Smooth muscle cell (in vitro differentiated cells): ENCODE measurements around the gene CDK8. TPM values are rescaled to one million over a fixed set of nuclear protein-coding genes. Genes with fewer than 3 reads are reported as not detected.

Source experiments
- DNase-seq: peaks from one replicate; lab custom pipeline; 2025; ENCODE audit not compliant: unreplicated experiment; lab: John Stamatoyannopoulos, UW
- H2AFZ ChIP-seq: fragments of 200-600 bp; sonication (generic); 2 replicates; pipeline ENCODE4 v1.6.0; 2016; ENCODE audit warnings: antibody characterized with exemption, low read depth, mild to moderate bottlenecking
- H3F3A ChIP-seq: fragments of 200-600 bp; sonication (generic); 2 replicates; pipeline ENCODE4 v1.6.0; 2017; ENCODE audit warnings: antibody characterized with exemption, low read depth
- H3K27ac ChIP-seq: fragments of 200-600 bp; sonication (generic); 2 replicates; pipeline ENCODE4 v1.5.1; 2016; ENCODE audit warnings: low read depth, mild to moderate bottlenecking
- H3K27me3 ChIP-seq: fragments of 200-600 bp; sonication (generic); 2 replicates; pipeline ENCODE4 v1.6.1; 2016; ENCODE audit warnings: low read depth, mild to moderate bottlenecking
- H3K36me3 ChIP-seq: fragments of 200-600 bp; sonication (generic); 2 replicates; pipeline ENCODE4 v1.5.1; 2016; ENCODE audit warnings: low read depth
- H3K4me1 ChIP-seq: fragments of 200-600 bp; sonication (generic); 2 replicates; pipeline ENCODE4 v1.5.1; 2016; ENCODE audit warnings: low read depth
- H3K4me2 ChIP-seq: fragments of 200-600 bp; sonication (generic); 2 replicates; pipeline ENCODE4 v1.6.0; 2016; ENCODE audit warnings: mild to moderate bottlenecking
- H3K4me3 ChIP-seq: fragments of 200-600 bp; sonication (generic); 2 replicates; pipeline ENCODE4 v1.5.1; 2016; ENCODE audit warnings: mild to moderate bottlenecking
- H3K79me2 ChIP-seq: fragments of 200-600 bp; sonication (generic); 2 replicates; pipeline ENCODE4 v1.6.0; 2016; ENCODE audit warnings: low read depth, mild to moderate bottlenecking
- H3K9ac ChIP-seq: fragments of 200-600 bp; sonication (generic); 2 replicates; pipeline ENCODE4 v1.6.0; 2016; ENCODE audit warnings: low read depth
- H3K9me3 ChIP-seq: fragments of 200-600 bp; sonication (generic); replicated peaks from 2 replicates; pipeline ENCODE4 v1.5.1; 2016; ENCODE audit warnings: low read depth
- H4K20me1 ChIP-seq: fragments of 200-600 bp; sonication (generic); 2 replicates; pipeline ENCODE4 v1.6.0; 2016; ENCODE audit warnings: low read depth
- CTCF ChIP-seq: fragments of 200-600 bp; sonication (generic); IDR thresholded peaks from 2 replicates; pipeline ENCODE4 v1.5.1; 2017; ENCODE audit warnings: borderline replicate concordance, mild to moderate bottlenecking, antibody characterized with exemption; ENCODE audit not compliant: insufficient read depth, poor library complexity, severe bottlenecking
- WGBS: methylation state at CpG from one replicate; pipeline ENCODE4 v1.1.7; 2016; ENCODE audit warnings: low lambda C conversion rate; 5-methylcytosine and 5-hydroxymethylcytosine counted together
- polyA plus RNA-seq: library from polyadenylated mRNA; unstranded; fragments of >200 nt; fragmentation: Nextera tagmentation; extraction: Ambion mirVana; gene quantifications from 2 replicates; pipeline ENCODE4 v1.2.1, GENCODE V29; 2016
- total RNA-seq: library from RNA; depleted of rRNA; stranded (reverse); fragments of >200 nt; gene quantifications from 2 replicates; pipeline ENCODE4 v1.2.3, GENCODE V29; 2014

Gene CDK8
- total and polyA plus RNA-seq, 2 experiments from 2014 or later: 12.6 to 45.4 TPM

DNA sequence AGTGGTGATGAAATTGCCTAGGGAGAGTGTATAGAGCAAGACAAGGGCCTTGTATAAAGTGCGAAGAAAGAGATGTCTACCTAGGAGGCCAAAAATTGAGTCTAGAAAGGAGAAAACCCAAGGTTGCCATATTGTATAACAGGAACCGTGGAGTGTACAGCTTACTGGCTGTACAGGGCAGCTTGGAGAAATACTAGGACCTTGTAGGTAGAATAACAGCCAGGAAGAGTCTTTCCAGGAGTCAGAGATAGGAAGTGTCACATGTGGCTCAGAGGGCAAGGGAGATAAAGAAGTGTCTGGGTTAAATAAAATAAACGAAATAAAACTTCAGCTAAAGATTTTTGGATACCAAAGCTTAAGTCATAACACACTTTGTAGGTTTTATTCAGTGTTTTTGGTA is 12.4 kb downstream of the CDK8 start:
- H3K4me3 ChIP-seq: no peak overlapping the region
- H3K27ac ChIP-seq: no peak overlapping the region
- H3K27me3 ChIP-seq: no peaks in the 10 kb centered on the region
- no peak for DNase-seq
- peaks cover 89% of the 10 kb centered on the region for H4K20me1 ChIP-seq
- H3K36me3 ChIP-seq: no peaks in the 10 kb centered on the region
- no peaks in the 10 kb centered on the region for H3K4me1 ChIP-seq
- no peak overlapping the region for H3K9ac ChIP-seq
- no peak overlapping the region for H2AFZ ChIP-seq
- TF ChIP-seq CTCF: no peak
- H3K79me2 ChIP-seq: peaks cover 98% of the 10 kb centered on the region
- H3F3A ChIP-seq: no peaks in the 10 kb centered on the region
- no peak overlapping the region for H3K4me2 ChIP-seq
- WGBS: 89% methylated on average over 3 of the region's 3 CpGs
- H3K9me3 ChIP-seq: no peaks in the 10 kb centered on the region

DNA sequence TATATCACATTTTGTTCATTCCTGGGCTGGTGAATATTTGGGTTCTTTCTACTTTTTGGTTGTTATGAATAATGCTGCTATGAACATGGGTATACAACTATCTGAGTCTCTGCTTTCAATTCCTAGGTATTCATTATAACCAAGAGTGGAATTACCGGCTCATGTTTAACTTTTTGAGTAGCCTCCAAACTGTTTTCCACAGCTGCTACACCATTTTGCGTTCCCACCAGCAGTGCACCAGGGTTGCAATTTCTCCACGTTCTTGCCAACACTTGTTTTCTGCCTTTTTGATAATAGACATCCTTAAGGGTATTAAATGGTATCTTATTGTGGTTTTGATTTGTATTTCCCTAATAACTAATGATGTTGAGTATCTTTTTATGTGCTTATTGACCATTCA is 16.8 kb downstream of the CDK8 start:
- no peak for DNase-seq
- Histone ChIP-seq H3K36me3 (no peaks in the 10 kb centered on the region), H3K79me2 (peaks cover 98% of the 10 kb centered on the region), H3K27ac (no peak overlapping the region), H2AFZ (no peak overlapping the region), H3K4me2 (no peak overlapping the region), H3F3A (no peaks in the 10 kb centered on the region), H3K4me1 (no peaks in the 10 kb centered on the region), H3K9me3 (no peaks in the 10 kb centered on the region), H4K20me1 (peaks cover 100% of the 10 kb centered on the region), H3K9ac (no peak overlapping the region), H3K4me3 (no peak overlapping the region), H3K27me3 (no peaks in the 10 kb centered on the region)
- 90% methylated on average over 3 of the region's 3 CpGs for WGBS
- TF ChIP-seq CTCF: no peak

DNA sequence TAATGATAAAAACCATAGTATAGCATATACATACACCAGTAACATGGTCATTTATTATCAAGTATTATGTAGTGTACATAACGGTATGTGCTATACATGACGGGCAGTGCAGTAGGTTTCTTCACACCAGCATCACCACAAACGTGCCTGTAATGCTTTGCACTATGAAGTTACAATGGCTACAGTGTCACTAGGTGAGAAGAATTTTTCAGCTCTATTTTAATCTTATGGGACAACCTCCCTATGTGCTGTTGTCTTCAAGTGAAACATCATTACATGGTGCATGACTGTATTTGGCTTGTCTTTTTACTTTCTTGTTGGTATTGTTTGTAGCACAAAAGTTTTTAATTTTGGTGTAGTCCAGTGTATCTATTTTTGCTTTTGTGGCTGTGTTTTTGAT is 18.7 kb downstream of the CDK8 start:
- Histone ChIP-seq H2AFZ (no peak overlapping the region), H3K27me3 (no peaks in the 10 kb centered on the region), H3K9me3 (no peaks in the 10 kb centered on the region), H3K79me2 (peaks cover 97% of the 10 kb centered on the region), H3K4me3 (no peak overlapping the region), H3F3A (no peaks in the 10 kb centered on the region), H4K20me1 (peaks cover 100% of the 10 kb centered on the region), H3K9ac (no peak overlapping the region), H3K4me2 (no peak overlapping the region), H3K27ac (no peak overlapping the region), H3K36me3 (no peaks in the 10 kb centered on the region), H3K4me1 (no peaks in the 10 kb centered on the region)
- WGBS: 88% methylated on average over 3 of the region's 3 CpGs
- no peak for DNase-seq
- TF ChIP-seq CTCF: no peak

- Histone ChIP-seq H3K27me3 (no peaks in the 10 kb centered on the region), H2AFZ (no peak overlapping the region), H3K27ac (peak overlapping the region; percentile 47), H3K4me2 (no peak overlapping the region), H4K20me1 (peaks cover 54% of the 10 kb centered on the region), H3F3A (no peaks in the 10 kb centered on the region), H3K36me3 (peaks cover 3% of the 10 kb centered on the region), H3K9me3 (no peaks in the 10 kb centered on the region), H3K79me2 (peaks cover 60% of the 10 kb centered on the region), H3K4me3 (no peak overlapping the region), H3K4me1 (no peaks in the 10 kb centered on the region), H3K9ac (no peak overlapping the region)
- TF ChIP-seq CTCF: no peak
- DNase-seq: no peak
- 71% methylated on average over 2 of the region's 2 CpGs for WGBS
Measured at GRCh38 chr13:26280295-26280694, 26.4 kb downstream of the CDK8 start.
